Mesodermal cell (in vitro differentiated cells): ENCODE results near the gene BPIFB3.
"Not testable (repeated sequence)": the region's sequence is repeated elsewhere in the genome, so short reads cannot be mapped to it uniquely, and the experiment has no call there.

Experiments
- H3K27ac ChIP-seq: 2 replicates; pipeline ENCODE4 v1.7.0; 2013; ENCODE audit warnings: mild to moderate bottlenecking, low read depth, low read length, moderate library complexity; ENCODE audit not compliant: severe bottlenecking
- H3K36me3 ChIP-seq: 2 replicates; pipeline ENCODE4 v1.7.1; 2013; ENCODE audit warnings: mild to moderate bottlenecking, low read length, moderate library complexity; ENCODE audit not compliant: control insufficient read depth, insufficient read depth
- H3K4me1 ChIP-seq: one replicate; pipeline ENCODE4 v1.7.1; 2013; ENCODE audit warnings: mild to moderate bottlenecking, low read length; ENCODE audit not compliant: insufficient read depth, control insufficient read depth, poor library complexity, severe bottlenecking
- H3K4me3 ChIP-seq: 2 replicates; pipeline ENCODE4 v1.7.0; 2013; ENCODE audit warnings: low read length, control low read depth, mild to moderate bottlenecking; ENCODE audit not compliant: insufficient read depth, poor library complexity, severe bottlenecking; ENCODE audit errors: extremely low read depth
- H3K9me3 ChIP-seq: 2 replicates; pipeline ENCODE4 v1.7.1; 2013; ENCODE audit warnings: mild to moderate bottlenecking, low read length, moderate library complexity; ENCODE audit not compliant: control insufficient read depth
- WGBS, 2 experiments: methylation state at CpG; one replicate each; pipeline ENCODE4 v1.1.5; 2013; ENCODE audit warnings: missing lambda C conversion rate in 2 of 2; ENCODE audit not compliant: insufficient coverage in 2 of 2; 5-methylcytosine and 5-hydroxymethylcytosine counted together

BPIFB3 gene

GRCh38 chr20:33095249-33095648 lies 41.5 kb downstream of the BPIFB3 start:
- Histone ChIP-seq H3K9me3 (no peaks in the 10 kb centered on the region), H3K36me3 (no peaks in the 10 kb centered on the region), H3K4me3 (no peak overlapping the region), H3K27ac (no peak overlapping the region), H3K4me1 (no peaks in the 10 kb centered on the region)
- 90 to 94% methylated on average over 2 to 5 of the region's 5 CpGs for WGBS, 2 experiments

GRCh38 chr20:33095902-33096584 lies 42.3 kb downstream of the BPIFB3 start:
- WGBS, 2 experiments = 24 to 39% methylated on average over 4 to 5 of the region's 6 CpGs

DNA sequence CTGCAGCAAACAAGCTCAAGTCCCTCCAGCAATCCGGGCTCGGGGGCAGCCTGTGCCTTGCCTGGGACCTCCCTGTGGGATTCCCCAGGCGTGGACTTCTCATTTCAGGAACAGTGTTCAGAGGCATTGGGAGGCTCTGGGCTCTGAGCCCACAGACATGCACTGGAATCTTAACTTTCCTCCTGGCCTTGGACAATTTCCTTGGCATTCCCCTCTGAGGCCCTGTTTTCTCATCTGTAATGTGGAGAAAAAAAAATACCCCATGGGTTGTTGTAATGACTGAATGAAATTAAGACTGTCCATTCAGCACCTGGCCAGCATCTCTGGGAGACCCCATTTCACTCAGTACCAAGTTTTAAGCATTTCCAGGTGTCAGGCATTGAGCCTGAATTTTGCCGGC lies 43.3 kb downstream of the BPIFB3 start:
- no peaks in the 10 kb centered on the region for H3K36me3 ChIP-seq

More at GRCh38 chr20:33095902-33096584, 42.3 kb downstream of the BPIFB3 start:
- not testable (repeated sequence) for H3K27ac ChIP-seq, H3K36me3 ChIP-seq, H3K4me3 ChIP-seq, H3K4me1 ChIP-seq, H3K9me3 ChIP-seq

DNA sequence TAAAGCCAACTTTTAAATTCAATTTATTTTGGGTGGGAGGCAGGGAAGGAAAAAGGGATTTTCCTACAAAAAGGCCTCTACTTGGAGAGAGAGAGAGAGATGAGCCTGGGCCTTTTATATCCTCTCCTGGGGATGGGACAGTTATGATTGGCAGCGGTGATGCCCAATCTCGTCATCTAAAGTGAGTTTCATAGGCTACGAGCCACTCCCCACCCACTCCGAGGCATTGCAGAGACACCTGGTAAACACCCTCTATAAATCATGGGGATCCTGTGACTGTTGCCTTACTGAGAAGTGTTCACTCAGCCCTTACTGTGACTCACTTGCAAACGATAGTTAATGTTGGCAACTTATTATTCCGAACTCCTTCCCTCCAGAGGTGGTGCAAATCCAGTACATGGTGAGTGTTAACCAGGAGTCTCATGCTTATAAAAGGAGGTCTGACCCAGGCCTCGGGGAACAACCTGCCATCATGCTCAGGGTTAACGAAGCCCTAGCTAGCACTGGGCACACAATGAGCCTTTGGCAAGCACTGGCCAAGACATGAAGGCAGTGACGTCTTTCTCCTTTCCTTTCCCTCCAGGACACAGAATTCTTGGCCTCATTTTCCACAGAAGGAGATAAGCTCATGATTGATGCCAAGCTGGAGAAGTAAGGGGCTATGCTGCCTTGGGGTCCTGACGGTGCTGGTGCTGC lies 46.3 kb downstream of the BPIFB3 start:
- Histone ChIP-seq H3K9me3 (no peaks in the 10 kb centered on the region), H3K36me3 (no peaks in the 10 kb centered on the region), H3K4me3 (no peak overlapping the region), H3K4me1 (no peaks in the 10 kb centered on the region), H3K27ac (no peak overlapping the region)
- 83 to 88% methylated on average over 7 to 8 of the region's 10 CpGs for WGBS, 2 experiments

More for the DNA sequence above, 43.3 kb downstream of the BPIFB3 start:
- H3K4me1 ChIP-seq = no peaks in the 10 kb centered on the region
- no peak overlapping the region for H3K27ac ChIP-seq
- no peaks in the 10 kb centered on the region for H3K9me3 ChIP-seq
- WGBS, 2 experiments = 80 to 89% methylated on average over 4 of the region's 4 CpGs
- H3K4me3 ChIP-seq = no peak overlapping the region

- Histone ChIP-seq H3K36me3 (no peaks in the 10 kb centered on the region), H3K4me1 (no peaks in the 10 kb centered on the region), H3K4me3 (no peak overlapping the region), H3K9me3 (no peaks in the 10 kb centered on the region), H3K27ac (no peak overlapping the region)
- WGBS, 2 experiments = 76 to 100% methylated on average over 1 to 2 of the region's 3 CpGs
Measured at GRCh38 chr20:33103556-33103955, 49.9 kb downstream of the BPIFB3 start.

- Histone ChIP-seq H3K4me3 (no peak overlapping the region), H3K27ac (no peak overlapping the region), H3K9me3 (no peaks in the 10 kb centered on the region), H3K36me3 (no peaks in the 10 kb centered on the region), H3K4me1 (no peaks in the 10 kb centered on the region)
- WGBS, 2 experiments = 83 to 90% methylated on average over 2 to 3 of the region's 3 CpGs
Measured at GRCh38 chr20:33104336-33104735, 50.6 kb downstream of the BPIFB3 start.

GRCh38 chr20:33105316-33105924 lies 51.7 kb downstream of the BPIFB3 start:
- 94 to 96% methylated on average over 5 of the region's 8 CpGs for WGBS, 2 experiments
- Histone ChIP-seq H3K9me3 (no peaks in the 10 kb centered on the region), H3K4me1 (no peaks in the 10 kb centered on the region), H3K4me3 (no peak overlapping the region), H3K27ac (no peak overlapping the region), H3K36me3 (no peaks in the 10 kb centered on the region)

DNA sequence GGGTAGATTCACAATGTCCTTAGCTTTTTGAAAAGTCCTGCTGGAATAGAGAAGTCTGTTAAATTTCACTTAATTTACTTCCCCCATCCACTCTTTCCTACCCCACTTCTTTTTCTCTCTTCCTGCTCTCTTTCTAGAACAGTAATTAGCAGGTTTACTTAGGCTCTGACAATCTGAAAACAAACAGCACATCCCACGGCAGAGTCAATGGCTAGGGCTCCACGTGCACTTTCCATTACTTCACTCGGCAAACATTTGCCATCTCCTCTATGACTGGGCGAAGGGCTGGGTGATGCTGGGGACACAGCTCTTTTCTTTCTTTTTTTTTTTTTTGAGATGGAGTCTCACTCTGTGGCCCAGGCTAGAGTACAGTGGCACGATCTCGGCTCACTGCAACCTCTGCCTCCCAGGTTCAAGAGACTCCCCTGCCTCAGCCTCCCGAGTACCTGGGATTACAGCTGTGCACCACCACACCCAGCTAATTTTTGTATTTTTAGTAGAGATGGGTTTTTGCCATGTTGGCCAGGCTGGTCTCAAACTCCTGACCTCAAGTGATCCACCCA lies 52.4 kb downstream of the BPIFB3 start:
- H3K9me3 ChIP-seq, H3K4me3 ChIP-seq, H3K36me3 ChIP-seq, H3K4me1 ChIP-seq, H3K27ac ChIP-seq: not testable (repeated sequence)
- 52% methylated on average over 3 of the region's 7 CpGs; no CpG with 5 or more reads in 1 of the 2 experiments for WGBS, 2 experiments

- H3K36me3 ChIP-seq = no peaks in the 10 kb centered on the region
- no peaks in the 10 kb centered on the region for H3K9me3 ChIP-seq
- H3K4me3 ChIP-seq = no peak overlapping the region
- WGBS, 2 experiments = 100% methylated on average over 1 of the region's 2 CpGs
- no peak overlapping the region for H3K27ac ChIP-seq
- H3K4me1 ChIP-seq = no peaks in the 10 kb centered on the region
Measured at GRCh38 chr20:33108661-33109060, 55.0 kb downstream of the BPIFB3 start.

- no peak overlapping the region for H3K27ac ChIP-seq
- no peaks in the 10 kb centered on the region for H3K36me3 ChIP-seq
- H3K4me3 ChIP-seq = no peak overlapping the region
- WGBS, 2 experiments = 90 to 100% methylated on average over 2 of the region's 8 CpGs
- no peaks in the 10 kb centered on the region for H3K9me3 ChIP-seq
- H3K4me1 ChIP-seq = no peaks in the 10 kb centered on the region
Measured at GRCh38 chr20:33110147-33110825, 56.6 kb downstream of the BPIFB3 start.
